ENCODE measurements around the gene CCDC33.

The CCDC33 gene

GRCh38 chr15:74259292-74259648, 23.1 kb downstream of the CCDC33 start:
- in situ Hi-C loops (cut with HindIII; ENCODE audit: low sequenced_read_pairs) = no loop called here
- H3K4me3 ChIP-seq (ENCODE audit: low read depth, low read length) = no peak overlapping the region

GRCh38 chr15:74259821-74260607, 23.9 kb downstream of the CCDC33 start:
- no peak for TF ChIP-seq CTCF (IDR thresholded peaks at IDR 0.05; ENCODE audit: low read depth, low read length, missing control alignments)
- H3K4me3 ChIP-seq (ENCODE audit: low read depth, low read length) = no peak overlapping the region
- in situ Hi-C loops (cut with HindIII; ENCODE audit: low sequenced_read_pairs) = no loop called here

More at GRCh38 chr15:74259292-74259648, 23.1 kb downstream of the CCDC33 start:
- TF ChIP-seq CTCF (IDR thresholded peaks at IDR 0.05; ENCODE audit: low read depth, low read length, missing control alignments) = no peak
- DNase-seq (ENCODE audit: low read depth) = no peak

GRCh38 chr15:74261041-74261440, 24.9 kb downstream of the CCDC33 start:
- no peak for TF ChIP-seq CTCF (IDR thresholded peaks at IDR 0.05; ENCODE audit: low read depth, low read length, missing control alignments)
- in situ Hi-C loops (cut with HindIII; ENCODE audit: low sequenced_read_pairs) = no loop called here
- no peak for DNase-seq (ENCODE audit: low read depth)
- no peak overlapping the region for H3K4me3 ChIP-seq (ENCODE audit: low read depth, low read length)

More at GRCh38 chr15:74259821-74260607, 23.9 kb downstream of the CCDC33 start:
- no peak for DNase-seq (ENCODE audit: low read depth)

GRCh38 chr15:74261685-74262084, 25.6 kb downstream of the CCDC33 start:
- in situ Hi-C loops (cut with HindIII; ENCODE audit: low sequenced_read_pairs) = no loop called here
- no peak for DNase-seq (ENCODE audit: low read depth)
- no peak overlapping the region for H3K4me3 ChIP-seq (ENCODE audit: low read depth, low read length)
- no peak for TF ChIP-seq CTCF (IDR thresholded peaks at IDR 0.05; ENCODE audit: low read depth, low read length, missing control alignments)

- DNase-seq (ENCODE audit: low read depth) = no peak
- H3K4me3 ChIP-seq (ENCODE audit: low read depth, low read length) = no peak overlapping the region
- in situ Hi-C loops (cut with HindIII; ENCODE audit: low sequenced_read_pairs) = no loop called here
- TF ChIP-seq CTCF (IDR thresholded peaks at IDR 0.05; ENCODE audit: low read depth, low read length, missing control alignments) = no peak
Observed at GRCh38 chr15:74262151-74262550, 26.0 kb downstream of the CCDC33 start.

GRCh38 chr15:74262625-74263024, 26.5 kb downstream of the CCDC33 start:
- in situ Hi-C loops (cut with HindIII; ENCODE audit: low sequenced_read_pairs) = no loop called here
- no peak for TF ChIP-seq CTCF (IDR thresholded peaks at IDR 0.05; ENCODE audit: low read depth, low read length, missing control alignments)
- H3K4me3 ChIP-seq (ENCODE audit: low read depth, low read length) = no peak overlapping the region
- DNase-seq (ENCODE audit: low read depth) = no peak

Measured in astrocyte of the cerebellum (primary cell).